Measurements from ENCODE around the gene P2RX5. TPM values are rescaled to one million over a fixed set of nuclear protein-coding genes. Genes with fewer than 3 reads are reported as not detected.

Gene P2RX5
- total and polyA plus RNA-seq, 10 donors, result 62.5 to 313 (median 152) TPM

- H3K4me1 ChIP-seq, result peaks cover 15 to 48% (median 37%) of the 10 kb centered on the region in 6 donors
- H3K36me3 ChIP-seq, result peaks cover 0 to 46% (median 19%) of the 10 kb centered on the region in 6 donors
- peak overlapping the region; percentile 73 to 99 (median 88) for H3K4me3 ChIP-seq
- 9 to 43% (median 11%) methylated on average over 9 to 39 of the region's 39 CpGs for WGBS, 5 donors
- H3K27ac ChIP-seq, result peak overlapping the region; percentile 80 to 95 (median 92)
- TF ChIP-seq CTCF (IDR thresholded peaks at IDR 0.05 in 8 of 11, conservative IDR thresholded peaks at IDR 0.05 in 3 of 11), result no peak
- TF ChIP-seq POLR2A (IDR thresholded peaks at IDR 0.05), result no peak
- TF ChIP-seq POLR2AphosphoS5 (IDR thresholded peaks at IDR 0.05), result no peak
- no peaks in the 10 kb centered on the region for H3K27me3 ChIP-seq (replicated peaks in 1 of 7)
- no peaks in the 10 kb centered on the region for H3K9me3 ChIP-seq
- DNase-seq, result peak; percentile 92
- intact Hi-C loops (cut with DNase I; ENCODE audit: low total_unique reads), result no loop called here
These were observed 28.3 kb downstream of the P2RX5 start for GRCh38 chr17:3667366-3668278.

GRCh38 chr17:3666516-3666915 is 29.4 kb downstream of the P2RX5 start:
- Histone ChIP-seq H3K27me3 (replicated peaks in 1 of 7) (no peaks in the 10 kb centered on the region), H3K36me3 (peaks cover 0 to 49% (median 19%) of the 10 kb centered on the region in 6 donors), H3K4me1 (peaks cover 15 to 46% (median 36%) of the 10 kb centered on the region in 6 donors), H3K9me3 (no peaks in the 10 kb centered on the region), H3K4me3 (no peak overlapping the region), H3K27ac (peak overlapping the region in 1 of 8 donors; percentile 94)
- WGBS, 5 donors, result 89 to 93% (median 91%) methylated on average over 6 of the region's 6 CpGs
- intact Hi-C loops (cut with DNase I; ENCODE audit: low total_unique reads), result no loop called here
- TF ChIP-seq POLR2A (IDR thresholded peaks at IDR 0.05) (no peak), POLR2AphosphoS5 (IDR thresholded peaks at IDR 0.05) (peak; percentile 15 to 38 (median 29))
- DNase-seq, result no peak

- 81 to 94% (median 85%) methylated on average over 5 of the region's 5 CpGs for WGBS, 5 donors
- TF ChIP-seq CTCF (IDR thresholded peaks at IDR 0.05 in 8 of 11, conservative IDR thresholded peaks at IDR 0.05 in 3 of 11) (no peak), POLR2A (IDR thresholded peaks at IDR 0.05) (no peak), POLR2AphosphoS5 (IDR thresholded peaks at IDR 0.05) (peak in 2 of 3 donors; percentile 14 to 35)
- no peak for DNase-seq
- H3K4me1 ChIP-seq, result peaks cover 15 to 46% (median 37%) of the 10 kb centered on the region in 6 donors
- H3K27ac ChIP-seq, result peak overlapping the region in 1 of 8 donors; percentile 94
- no peak overlapping the region for H3K4me3 ChIP-seq
- no peaks in the 10 kb centered on the region for H3K27me3 ChIP-seq (replicated peaks in 1 of 7)
- peaks cover 0 to 50% (median 19%) of the 10 kb centered on the region in 6 donors for H3K36me3 ChIP-seq
- intact Hi-C loops (cut with DNase I; ENCODE audit: low total_unique reads), result no loop called here
- no peaks in the 10 kb centered on the region for H3K9me3 ChIP-seq
These were observed 30.1 kb downstream of the P2RX5 start for GRCh38 chr17:3665834-3666233.

GRCh38 chr17:3663102-3664011 is 32.6 kb downstream of the P2RX5 start:
- no peak for DNase-seq
- 86 to 94% (median 91%) methylated on average over 25 to 33 of the region's 33 CpGs for WGBS, 5 donors
- H3K9me3 ChIP-seq, result no peaks in the 10 kb centered on the region
- intact Hi-C loops (cut with DNase I; ENCODE audit: low total_unique reads), result no loop called here
- no peak for TF ChIP-seq POLR2A (IDR thresholded peaks at IDR 0.05)
- TF ChIP-seq POLR2AphosphoS5 (IDR thresholded peaks at IDR 0.05), result peak; percentile 2 to 39 (median 16)
- H3K4me1 ChIP-seq, result peaks cover 6 to 51% (median 28%) of the 10 kb centered on the region in 6 donors
- H3K27me3 ChIP-seq (replicated peaks in 1 of 7), result no peaks in the 10 kb centered on the region
- no peak overlapping the region for H3K4me3 ChIP-seq
- no peak overlapping the region for H3K27ac ChIP-seq
- H3K36me3 ChIP-seq, result peaks cover 0 to 57% (median 19%) of the 10 kb centered on the region in 6 donors

Measured in spleen (tissue), 11 donors.